ENCODE results near the gene ARL6.

Gene ARL6

DNA sequence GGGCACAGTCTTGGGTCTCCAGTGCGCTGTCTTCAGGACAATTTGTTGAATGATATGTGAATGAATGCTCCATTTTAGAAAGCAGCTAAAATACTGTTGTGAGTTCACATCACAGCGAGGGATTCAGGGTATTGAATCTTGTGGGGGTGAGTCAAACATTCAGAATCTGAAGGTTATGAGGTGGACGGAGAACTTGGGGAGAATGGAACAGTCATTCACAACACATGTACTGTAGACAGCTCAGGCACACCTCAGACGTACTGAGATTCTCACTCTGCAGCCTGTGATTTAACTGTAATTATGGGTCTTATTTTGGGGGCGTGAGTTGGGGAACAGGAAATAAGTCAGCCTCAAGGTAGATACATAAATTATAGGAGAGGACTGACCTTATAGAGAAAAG lies 71.2 kb downstream of the ARL6 start:
- Histone ChIP-seq H3K27ac (ENCODE audit: low read length) (no peak overlapping the region), H3K4me1 (ENCODE audit: control insufficient read depth, insufficient read depth, low read length) (no peaks in the 10 kb centered on the region), H3K36me3 (ENCODE audit: control insufficient read depth, insufficient read depth, low read length) (no peaks in the 10 kb centered on the region), H3K27me3 (ENCODE audit: control insufficient read depth, insufficient read depth, low read length) (no peaks in the 10 kb centered on the region), H3K4me3 (ENCODE audit: low read length) (no peak overlapping the region), H3K9me3 (ENCODE audit: control insufficient read depth, insufficient read depth, low read length) (no peaks in the 10 kb centered on the region)
- no peak for DNase-seq (ENCODE audit: low read depth, low spot score)
- no CpG with 5 or more reads among the region's 5 CpGs for WGBS (ENCODE audit: insufficient coverage, insufficient read length)

DNA sequence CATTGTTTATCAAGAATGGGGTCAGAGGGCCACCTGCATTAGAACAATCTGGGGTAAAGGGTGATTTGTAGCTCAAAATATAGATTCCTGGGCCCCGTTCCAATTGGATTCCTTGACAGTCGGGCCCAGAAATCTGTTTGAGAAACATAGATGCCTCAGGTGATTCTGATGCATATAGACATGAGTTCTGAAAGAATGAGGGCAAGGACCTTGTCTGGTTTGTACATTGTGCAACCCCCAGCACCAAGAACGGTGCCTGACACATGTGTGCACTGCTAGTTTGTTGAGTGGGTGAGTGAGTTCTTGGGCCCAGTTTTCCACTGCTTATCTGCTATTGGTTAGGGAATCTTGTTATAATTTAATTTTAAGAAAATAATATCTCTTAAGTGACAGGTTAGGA lies 73.8 kb downstream of the ARL6 start:
- no peak overlapping the region for H3K27ac ChIP-seq (ENCODE audit: low read length)
- no peaks in the 10 kb centered on the region for H3K27me3 ChIP-seq (ENCODE audit: control insufficient read depth, insufficient read depth, low read length)
- no peak for DNase-seq (ENCODE audit: low read depth, low spot score)
- no peak overlapping the region for H3K4me3 ChIP-seq (ENCODE audit: low read length)
- WGBS (ENCODE audit: insufficient coverage, insufficient read length) = no CpG with 5 or more reads among the region's 3 CpGs
- H3K36me3 ChIP-seq (ENCODE audit: control insufficient read depth, insufficient read depth, low read length) = no peaks in the 10 kb centered on the region
- H3K9me3 ChIP-seq (ENCODE audit: control insufficient read depth, insufficient read depth, low read length) = no peaks in the 10 kb centered on the region
- H3K4me1 ChIP-seq (ENCODE audit: control insufficient read depth, insufficient read depth, low read length) = no peaks in the 10 kb centered on the region

DNA sequence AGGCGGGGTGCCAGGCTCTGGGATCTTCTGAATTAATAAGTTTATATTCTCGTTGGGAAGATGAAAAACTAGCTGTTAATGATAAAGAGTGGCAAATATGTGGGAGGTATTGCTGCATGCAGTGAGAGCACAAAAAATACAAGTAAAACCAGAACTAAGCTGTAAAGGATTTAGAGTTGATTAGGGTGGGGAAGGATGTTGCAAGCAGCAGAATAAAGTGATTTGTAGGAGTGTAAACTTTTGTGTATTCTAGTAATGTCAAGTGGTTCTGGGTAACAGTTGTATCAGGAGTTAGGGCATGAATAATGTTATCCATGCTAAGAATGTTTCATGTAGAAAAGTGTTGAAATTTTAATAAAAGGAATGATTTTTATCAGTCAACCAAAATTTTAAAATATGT lies 75.4 kb downstream of the ARL6 start:
- no peaks in the 10 kb centered on the region for H3K9me3 ChIP-seq (ENCODE audit: control insufficient read depth, insufficient read depth, low read length)
- H3K4me3 ChIP-seq (ENCODE audit: low read length) = no peak overlapping the region
- no peak overlapping the region for H3K27ac ChIP-seq (ENCODE audit: low read length)
- DNase-seq (ENCODE audit: low read depth, low spot score) = no peak
- WGBS (ENCODE audit: insufficient coverage, insufficient read length) = no CpG with 5 or more reads among the region's 2 CpGs
- no peaks in the 10 kb centered on the region for H3K36me3 ChIP-seq (ENCODE audit: control insufficient read depth, insufficient read depth, low read length)
- no peaks in the 10 kb centered on the region for H3K27me3 ChIP-seq (ENCODE audit: control insufficient read depth, insufficient read depth, low read length)
- no peaks in the 10 kb centered on the region for H3K4me1 ChIP-seq (ENCODE audit: control insufficient read depth, insufficient read depth, low read length)

DNA sequence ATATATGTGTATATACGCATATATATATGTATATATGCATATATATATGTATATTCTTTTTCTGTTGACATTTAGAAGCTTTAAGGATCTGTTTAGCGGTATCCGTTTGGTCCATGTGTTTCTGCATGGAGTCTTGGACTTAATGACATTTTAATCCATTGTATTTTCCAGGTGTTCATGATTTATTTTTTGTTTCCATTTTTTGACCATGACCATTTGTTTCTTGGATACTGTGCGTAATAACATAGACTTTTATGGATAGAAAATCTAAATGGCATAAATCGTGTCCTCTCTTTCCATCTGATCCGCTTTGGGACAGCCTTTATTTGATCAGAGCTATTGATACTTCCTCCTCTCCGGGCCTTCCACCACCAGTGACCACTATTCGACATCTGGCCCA lies 76.7 kb downstream of the ARL6 start:
- Histone ChIP-seq H3K36me3 (ENCODE audit: control insufficient read depth, insufficient read depth, low read length) (no peaks in the 10 kb centered on the region), H3K4me1 (ENCODE audit: control insufficient read depth, insufficient read depth, low read length) (no peaks in the 10 kb centered on the region), H3K4me3 (ENCODE audit: low read length) (no peak overlapping the region), H3K9me3 (ENCODE audit: control insufficient read depth, insufficient read depth, low read length) (no peaks in the 10 kb centered on the region), H3K27ac (ENCODE audit: low read length) (no peak overlapping the region), H3K27me3 (ENCODE audit: control insufficient read depth, insufficient read depth, low read length) (no peaks in the 10 kb centered on the region)
- no peak for DNase-seq (ENCODE audit: low read depth, low spot score)
- no CpG with 5 or more reads among the region's 8 CpGs for WGBS (ENCODE audit: insufficient coverage, insufficient read length)

DNA sequence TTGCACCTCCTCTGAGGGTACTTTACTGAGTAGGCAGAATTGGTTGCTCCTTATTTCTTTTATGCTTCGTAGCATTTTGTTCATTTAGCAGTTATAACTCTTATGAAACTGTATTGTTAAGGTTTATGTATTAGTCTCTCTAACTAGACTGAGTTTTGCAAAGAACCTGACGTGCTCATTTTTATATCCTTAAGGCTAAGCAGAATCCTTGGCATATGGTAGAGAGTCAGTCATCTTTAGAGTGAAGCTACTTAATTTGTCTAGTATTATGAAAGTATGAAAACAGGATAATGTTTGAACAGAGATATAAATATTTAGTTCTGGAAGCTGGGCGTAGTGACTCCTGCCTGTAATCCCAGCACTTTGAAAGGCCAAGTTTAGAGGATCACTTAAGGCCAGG lies 77.4 kb downstream of the ARL6 start:
- H3K9me3 ChIP-seq (ENCODE audit: control insufficient read depth, insufficient read depth, low read length) = no peaks in the 10 kb centered on the region
- DNase-seq (ENCODE audit: low read depth, low spot score) = no peak
- H3K27me3 ChIP-seq (ENCODE audit: control insufficient read depth, insufficient read depth, low read length) = no peaks in the 10 kb centered on the region
- H3K4me1 ChIP-seq (ENCODE audit: control insufficient read depth, insufficient read depth, low read length) = no peaks in the 10 kb centered on the region
- WGBS (ENCODE audit: insufficient coverage, insufficient read length) = no CpG with 5 or more reads among the region's 3 CpGs
- H3K4me3 ChIP-seq (ENCODE audit: low read length) = no peak overlapping the region
- H3K36me3 ChIP-seq (ENCODE audit: control insufficient read depth, insufficient read depth, low read length) = no peaks in the 10 kb centered on the region
- H3K27ac ChIP-seq (ENCODE audit: low read length) = no peak overlapping the region

DNA sequence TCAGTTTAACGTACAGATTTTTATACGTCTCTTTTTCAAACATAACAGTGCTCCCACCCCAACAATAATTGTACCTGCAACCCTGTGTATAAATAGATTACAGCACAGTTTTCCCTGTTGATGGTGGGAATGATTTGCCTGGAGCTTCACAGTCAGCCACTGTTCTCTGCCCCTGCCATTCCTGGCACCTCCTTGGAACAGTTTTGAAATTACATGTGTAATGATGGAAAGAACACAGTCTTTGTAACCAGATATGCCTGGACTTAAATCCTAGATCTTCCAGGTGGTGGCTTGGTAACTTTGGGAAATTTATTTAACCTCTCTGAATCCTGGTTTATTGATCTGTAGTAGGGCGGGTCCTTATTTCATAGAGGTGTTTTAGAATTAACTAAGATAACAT lies 84.2 kb downstream of the ARL6 start:
- whole genome bisulfite sequencing (ENCODE audit: insufficient coverage, insufficient read length) = no CpG with 5 or more reads among the region's 3 CpGs
- DNase-seq (ENCODE audit: low read depth, low spot score) = no peak
- Histone ChIP-seq H3K36me3 (ENCODE audit: control insufficient read depth, insufficient read depth, low read length) (no peaks in the 10 kb centered on the region), H3K4me3 (ENCODE audit: low read length) (no peak overlapping the region), H3K9me3 (ENCODE audit: control insufficient read depth, insufficient read depth, low read length) (no peaks in the 10 kb centered on the region), H3K4me1 (ENCODE audit: control insufficient read depth, insufficient read depth, low read length) (no peaks in the 10 kb centered on the region), H3K27ac (ENCODE audit: low read length) (no peak overlapping the region), H3K27me3 (ENCODE audit: control insufficient read depth, insufficient read depth, low read length) (no peaks in the 10 kb centered on the region)

Data from iPS DF 6.9 (cell line).